Activated T-helper 17 cell treated with anti-CD3 and anti-CD28 coated beads, Interleukin-2, amount 50 U/mL, for 72 hours (primary cell): ENCODE measurements around the gene HCN3. TPM values are rescaled to one million over a fixed set of nuclear protein-coding genes. Genes with fewer than 3 reads are reported as not detected.
"Not testable (repeated sequence)": the region's sequence is repeated elsewhere in the genome, so short reads cannot be mapped to it uniquely, and the experiment has no call there.

ENCODE experiments used
- ATAC-seq: fragments of 150-1000 bp; cut with Tn5 transposase; replicated peaks from 2 replicates; pipeline ENCODE4 v1.10.0; 2021; ENCODE audit warnings: mild to moderate bottlenecking, moderate library complexity
- H3K27ac Mint-ChIP-seq: one replicate; pipeline ENCODE4 v1.8.0; 2022; ENCODE audit warnings: mixed read lengths
- H3K27me3 Mint-ChIP-seq: one replicate; pipeline ENCODE4 v1.8.0; 2022; ENCODE audit warnings: mixed read lengths
- H3K36me3 Mint-ChIP-seq: one replicate; pipeline ENCODE4 v1.8.0; 2022; ENCODE audit warnings: low read depth, mild to moderate bottlenecking, mixed read lengths
- H3K4me1 Mint-ChIP-seq: one replicate; pipeline ENCODE4 v1.8.0; 2022; ENCODE audit warnings: mixed read lengths
- H3K4me3 Mint-ChIP-seq: one replicate; pipeline ENCODE4 v1.8.0; 2022; ENCODE audit warnings: mild to moderate bottlenecking, mixed read lengths
- H3K9me3 Mint-ChIP-seq: one replicate; pipeline ENCODE4 v1.8.0; 2022; ENCODE audit warnings: mixed read lengths
- total RNA-seq, 2 donors: library from RNA; stranded (reverse); gene quantifications; one replicate each; pipeline ENCODE4 v1.2.3, GENCODE V29; 2022

Gene HCN3
- total RNA-seq, 2 donors from 2014 or later = 4.1 to 6.0 TPM

DNA sequence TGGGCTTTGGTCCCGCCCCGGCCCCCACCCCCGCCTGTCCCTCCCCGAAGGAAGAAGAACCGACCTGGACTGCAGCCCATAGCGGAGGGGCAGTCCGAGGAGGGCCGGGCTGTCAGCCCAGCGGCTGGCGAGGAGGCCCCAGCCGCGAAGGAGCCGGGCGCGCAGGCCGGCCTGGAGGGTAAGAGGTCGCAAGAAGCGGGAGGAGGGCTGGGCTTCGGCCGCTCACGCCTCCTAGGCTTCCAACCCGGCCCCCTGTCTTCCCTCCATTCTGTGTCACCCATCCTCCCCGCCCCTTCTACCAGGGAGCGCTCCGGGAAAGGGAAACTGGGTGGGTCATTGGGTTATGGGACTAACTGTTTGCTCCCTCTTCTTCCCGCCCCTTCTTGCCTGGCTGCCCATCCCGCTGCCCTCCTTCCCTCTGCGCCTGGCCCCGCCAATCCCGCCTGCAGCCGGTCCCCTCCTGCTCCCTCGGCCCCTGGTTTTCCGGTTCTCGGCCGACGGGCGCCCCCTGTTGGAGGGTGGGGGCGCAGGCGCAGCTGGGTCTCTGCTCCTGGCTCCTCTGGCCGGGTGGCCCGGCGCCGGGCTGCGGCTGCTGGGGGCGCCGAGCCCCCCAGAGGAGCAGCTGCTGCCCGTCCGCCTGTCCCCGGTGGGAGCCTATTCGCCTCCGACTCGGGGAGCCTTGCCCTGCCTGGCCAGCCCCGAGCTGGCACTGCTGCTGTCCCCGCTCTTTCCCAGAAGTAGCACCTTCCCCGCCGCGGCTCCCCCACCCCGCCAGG is 45.9 kb downstream of the HCN3 start:
- Mint-ChIP-seq H3K4me1 (peaks cover 19% of the 10 kb centered on the region), H3K36me3 (peaks cover 35% of the 10 kb centered on the region), H3K27me3 (no peaks in the 10 kb centered on the region), H3K9me3 (no peaks in the 10 kb centered on the region), H3K4me3 (peak overlapping the region; percentile 75), H3K27ac (no peak overlapping the region)
- ATAC-seq = peak; percentile 64

DNA sequence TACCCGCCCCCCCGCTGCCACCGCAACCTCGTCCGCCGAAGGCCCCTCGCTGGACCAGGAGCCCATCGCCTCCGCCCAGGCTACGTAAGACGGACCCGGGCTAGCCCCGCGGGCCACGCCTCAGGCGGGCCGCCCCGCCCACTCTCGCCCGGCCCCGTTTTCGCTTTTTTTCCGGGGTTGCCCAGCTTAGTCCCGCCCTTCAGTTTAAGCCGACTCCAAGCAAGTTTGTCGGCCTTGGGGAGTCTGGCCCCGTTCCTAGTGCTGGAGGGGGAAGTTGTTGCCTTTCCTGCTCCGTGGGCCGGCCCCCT is 46.4 kb downstream of the HCN3 start:
- H3K27ac Mint-ChIP-seq = peak overlapping the region; percentile 73
- peaks cover 35% of the 10 kb centered on the region for H3K36me3 Mint-ChIP-seq
- H3K4me1 Mint-ChIP-seq = peaks cover 19% of the 10 kb centered on the region
- no peaks in the 10 kb centered on the region for H3K27me3 Mint-ChIP-seq
- peak; percentile 69 for ATAC-seq
- peak overlapping the region; percentile 75 for H3K4me3 Mint-ChIP-seq
- H3K9me3 Mint-ChIP-seq = no peaks in the 10 kb centered on the region

DNA sequence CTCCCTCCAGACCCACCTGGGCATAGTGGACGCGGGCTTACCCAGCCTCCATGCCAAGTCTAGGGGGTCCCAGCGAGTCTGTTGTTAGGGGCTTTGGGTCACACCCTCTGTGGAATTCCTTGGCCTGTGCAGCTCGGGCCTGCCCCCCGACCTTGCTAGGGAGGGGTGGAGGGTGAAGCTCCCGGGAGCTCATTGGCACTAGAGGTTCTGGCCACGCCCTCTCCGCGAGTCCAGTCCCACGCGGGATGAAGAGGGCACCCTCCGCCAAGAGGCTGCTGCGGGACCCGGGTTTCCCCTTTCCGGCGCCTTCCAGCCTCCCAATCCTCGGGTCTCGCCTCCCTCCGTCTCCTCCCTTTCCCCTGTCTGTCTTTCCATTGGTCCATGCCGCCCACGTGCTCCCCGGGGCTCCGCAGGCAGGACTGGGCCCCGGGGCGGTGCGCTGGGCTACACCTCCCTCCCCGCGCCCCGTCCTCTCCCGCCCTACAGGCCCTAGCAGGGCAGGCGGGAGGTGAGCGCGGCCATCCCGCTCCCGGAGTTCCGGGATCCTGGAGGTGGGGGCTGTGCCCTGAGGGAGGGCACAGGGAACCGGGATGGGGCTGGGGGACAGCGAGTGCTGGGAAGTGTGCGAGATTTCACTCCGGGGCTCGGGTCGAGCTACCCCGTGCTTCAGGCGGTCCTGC is 46.9 kb downstream of the HCN3 start:
- Mint-ChIP-seq H3K27me3 (no peaks in the 10 kb centered on the region), H3K4me3 (peak overlapping the region; percentile 75), H3K36me3 (peaks cover 33% of the 10 kb centered on the region), H3K4me1 (peaks cover 19% of the 10 kb centered on the region), H3K27ac (peak overlapping the region; percentile 73), H3K9me3 (no peaks in the 10 kb centered on the region)
- peak; percentile 82 for ATAC-seq

DNA sequence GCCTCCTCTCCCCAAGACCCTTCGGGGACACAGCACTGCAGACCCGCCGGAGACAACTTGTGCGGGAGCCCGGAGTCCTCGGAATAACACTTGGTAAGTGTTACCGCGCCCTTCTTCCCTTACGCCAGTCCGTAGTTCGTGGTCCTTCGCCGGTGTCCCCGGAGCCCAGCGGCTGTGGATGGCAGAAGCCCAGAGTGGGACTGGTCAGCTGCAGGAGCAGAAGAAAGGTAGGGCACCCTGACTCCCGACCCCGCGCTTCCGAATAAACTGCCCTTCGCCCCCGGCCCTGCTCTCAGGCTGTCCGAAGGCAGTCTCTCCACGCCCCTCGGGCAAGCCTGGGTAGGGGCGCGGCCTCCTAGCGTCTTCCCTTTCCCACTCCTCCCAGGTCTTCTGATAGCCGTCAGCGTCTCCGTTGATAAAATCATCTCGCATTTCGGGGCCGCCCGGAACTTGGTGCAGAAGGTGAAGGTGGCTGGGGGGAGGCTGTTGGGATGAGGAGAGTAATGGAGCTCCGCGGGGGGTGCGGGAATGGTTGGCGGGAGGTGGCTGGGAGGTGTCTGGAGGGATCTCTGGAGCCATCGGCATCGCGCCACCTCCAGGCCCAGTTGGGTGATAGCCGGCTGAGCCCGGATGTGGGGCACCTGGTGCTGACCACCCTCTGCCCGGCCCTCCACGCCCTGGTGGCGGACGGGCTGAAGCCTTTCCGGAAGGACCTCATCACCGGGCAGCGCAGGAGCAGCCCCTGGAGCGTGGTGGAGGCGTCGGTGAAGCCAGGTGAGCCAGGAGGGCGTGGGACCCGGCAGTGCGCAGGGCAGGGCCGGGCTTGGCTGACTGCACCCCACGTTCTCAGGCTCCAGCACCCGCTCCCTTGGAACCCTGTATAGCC is 47.7 kb downstream of the HCN3 start:
- ATAC-seq = no peak
- Mint-ChIP-seq H3K36me3 (peaks cover 31% of the 10 kb centered on the region), H3K9me3 (no peaks in the 10 kb centered on the region), H3K4me3 (peak overlapping the region; percentile 75), H3K4me1 (peaks cover 18% of the 10 kb centered on the region), H3K27ac (no peak overlapping the region), H3K27me3 (no peaks in the 10 kb centered on the region)

DNA sequence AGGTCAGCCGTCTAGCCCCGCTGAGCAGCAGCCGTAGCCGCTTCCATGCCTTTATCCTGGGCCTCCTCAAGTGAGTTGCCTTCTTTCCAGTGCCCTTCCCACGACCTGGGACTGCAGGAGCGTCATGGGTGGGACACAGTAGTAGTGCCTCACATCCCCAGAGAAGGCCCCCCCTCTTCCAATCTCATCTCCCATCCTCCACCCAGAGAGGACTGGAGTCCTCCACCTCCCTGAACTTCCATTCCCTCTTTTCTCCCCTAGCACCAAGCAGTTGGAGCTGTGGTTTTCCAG is 48.3 kb downstream of the HCN3 start:
- Mint-ChIP-seq H3K4me1 (peaks cover 13% of the 10 kb centered on the region), H3K4me3 (peak overlapping the region; percentile 75), H3K27me3 (no peaks in the 10 kb centered on the region), H3K36me3 (peaks cover 31% of the 10 kb centered on the region), H3K27ac (no peak overlapping the region), H3K9me3 (no peaks in the 10 kb centered on the region)
- ATAC-seq = no peak

DNA sequence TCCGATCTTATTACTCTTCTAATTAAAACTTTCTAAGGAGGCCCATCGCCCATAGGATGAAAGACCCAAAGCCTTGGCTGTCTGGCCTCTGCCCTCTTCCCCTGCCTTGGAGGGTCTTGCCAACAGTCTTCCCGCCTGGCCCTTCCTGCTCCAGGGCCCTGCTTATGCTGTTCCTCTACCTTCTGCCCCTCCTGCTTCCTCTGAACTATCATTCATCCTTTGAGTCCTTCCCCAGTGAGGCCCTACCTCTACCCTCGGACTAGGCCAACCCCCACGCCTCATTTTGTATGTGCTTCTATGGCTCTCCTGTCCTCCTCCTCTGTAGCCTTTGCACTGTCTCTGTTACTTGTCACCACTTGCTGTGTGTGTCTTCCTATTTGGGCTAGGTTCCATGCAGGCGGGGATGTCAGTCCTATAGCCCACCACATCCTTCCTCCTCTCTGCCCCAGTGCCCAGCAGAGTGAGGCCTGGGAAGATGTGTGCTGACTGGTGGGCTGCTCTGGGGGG is 48.8 kb downstream of the HCN3 start:
- Mint-ChIP-seq H3K4me3 (peak overlapping the region; percentile 75), H3K4me1 (peaks cover 12% of the 10 kb centered on the region), H3K9me3 (no peaks in the 10 kb centered on the region), H3K27me3 (no peaks in the 10 kb centered on the region), H3K27ac (peak overlapping the region; percentile 8), H3K36me3 (peaks cover 34% of the 10 kb centered on the region)
- no peak for ATAC-seq

DNA sequence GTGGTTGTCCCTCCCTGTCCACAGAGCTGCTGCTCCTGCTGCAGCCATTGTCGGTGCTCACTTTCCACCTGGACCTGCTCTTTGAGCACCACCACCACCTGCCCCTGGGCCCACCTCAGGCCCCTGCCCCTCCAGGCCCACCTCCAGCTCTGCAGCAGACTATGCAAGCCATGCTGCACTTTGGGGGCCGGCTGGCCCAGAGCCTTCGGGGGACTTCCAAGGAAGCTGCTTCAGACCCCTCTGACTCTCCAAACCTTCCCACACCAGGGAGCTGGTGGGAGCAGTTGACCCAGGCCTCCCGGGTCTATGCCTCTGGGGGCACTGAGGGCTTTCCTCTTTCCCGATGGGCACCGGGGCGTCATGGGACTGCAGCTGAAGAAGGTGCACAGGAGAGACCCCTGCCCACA is 49.4 kb downstream of the HCN3 start:
- Mint-ChIP-seq H3K9me3 (no peaks in the 10 kb centered on the region), H3K27ac (peak overlapping the region; percentile 8), H3K4me1 (peaks cover 12% of the 10 kb centered on the region), H3K4me3 (peak overlapping the region; percentile 75), H3K27me3 (no peaks in the 10 kb centered on the region), H3K36me3 (peaks cover 40% of the 10 kb centered on the region)
- no peak for ATAC-seq

DNA sequence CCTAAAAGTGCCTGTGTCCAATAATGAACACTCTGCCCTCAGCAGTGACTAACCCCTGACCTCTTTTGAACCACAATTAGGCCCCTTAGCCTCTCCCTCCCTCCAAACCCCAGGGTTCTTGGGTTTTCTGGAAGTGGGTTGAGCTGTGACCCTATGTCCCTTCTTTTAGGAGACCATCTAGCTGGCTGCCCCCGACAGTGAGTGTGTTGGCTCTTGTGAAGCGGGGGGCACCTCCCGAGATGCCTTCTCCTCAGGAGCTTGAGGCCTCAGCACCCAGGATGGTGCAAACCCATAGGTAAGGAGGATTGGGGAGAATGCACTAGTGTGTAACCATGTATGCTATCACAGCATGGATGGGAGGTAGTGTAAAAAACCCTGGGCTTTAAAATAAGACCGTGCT is 50.7 kb downstream of the HCN3 start:
- no peaks in the 10 kb centered on the region for H3K9me3 Mint-ChIP-seq
- peaks cover 12% of the 10 kb centered on the region for H3K4me1 Mint-ChIP-seq
- H3K4me3 Mint-ChIP-seq = no peak overlapping the region
- peak overlapping the region; percentile 59 for H3K27ac Mint-ChIP-seq
- peaks cover 44% of the 10 kb centered on the region for H3K36me3 Mint-ChIP-seq
- no peak for ATAC-seq
- H3K27me3 Mint-ChIP-seq = no peaks in the 10 kb centered on the region

DNA sequence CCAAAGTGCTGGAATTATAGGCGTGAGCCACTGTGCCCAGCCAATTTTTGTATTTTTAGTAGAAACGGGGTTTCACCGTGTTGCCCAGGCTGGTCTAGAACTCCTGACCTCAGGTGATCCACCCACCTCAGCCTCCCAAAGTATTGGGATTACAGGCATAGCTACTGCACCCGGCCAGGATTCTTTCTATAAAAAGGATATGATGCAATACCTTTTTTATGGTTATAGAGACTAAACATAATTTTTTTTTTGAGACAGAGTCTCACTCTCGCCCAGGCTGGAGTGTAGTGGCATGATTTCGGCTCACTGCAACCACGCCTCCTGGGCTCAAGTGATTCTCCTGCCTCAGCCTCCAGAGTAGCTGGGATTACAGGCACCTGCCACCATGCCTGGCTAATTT is 51.6 kb downstream of the HCN3 start:
- Mint-ChIP-seq H3K4me1 (peaks cover 12% of the 10 kb centered on the region), H3K36me3 (peaks cover 53% of the 10 kb centered on the region)
- H3K27ac Mint-ChIP-seq, ATAC-seq, H3K4me3 Mint-ChIP-seq, H3K9me3 Mint-ChIP-seq, H3K27me3 Mint-ChIP-seq: not testable (repeated sequence)

DNA sequence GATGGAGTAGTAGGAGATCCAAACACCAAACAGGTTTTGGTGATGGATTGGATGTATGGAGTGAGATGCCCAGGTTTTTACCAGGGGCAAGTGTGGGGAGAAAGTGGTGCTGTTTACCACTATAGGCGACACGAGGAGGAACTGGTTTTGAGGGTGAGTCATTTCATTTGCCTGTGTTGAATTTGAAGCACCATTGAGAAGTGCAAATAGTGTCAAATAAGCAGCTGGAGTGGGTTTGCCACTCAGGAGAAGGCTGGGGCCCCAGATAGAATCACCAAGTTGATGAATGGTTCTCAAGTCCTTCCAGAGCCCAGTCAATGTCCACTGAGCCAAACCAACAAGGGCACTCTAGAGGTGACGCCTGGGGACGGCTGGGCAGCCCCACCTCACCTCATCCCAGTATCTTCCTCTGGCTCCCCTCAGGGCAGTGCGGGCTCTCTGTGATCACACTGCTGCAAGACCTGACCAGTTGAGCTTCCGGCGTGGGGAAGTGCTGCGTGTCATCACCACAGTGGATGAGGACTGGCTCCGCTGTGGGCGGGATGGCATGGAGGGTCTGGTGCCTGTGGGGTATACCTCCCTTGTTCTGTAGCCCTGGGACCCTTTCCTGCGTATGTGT is 52.8 kb downstream of the HCN3 start:
- Mint-ChIP-seq H3K4me3 (no peak overlapping the region), H3K36me3 (peaks cover 61% of the 10 kb centered on the region), H3K27ac (no peak overlapping the region), H3K4me1 (peaks cover 12% of the 10 kb centered on the region), H3K9me3 (no peaks in the 10 kb centered on the region), H3K27me3 (no peaks in the 10 kb centered on the region)
- peak; percentile 32 for ATAC-seq

DNA sequence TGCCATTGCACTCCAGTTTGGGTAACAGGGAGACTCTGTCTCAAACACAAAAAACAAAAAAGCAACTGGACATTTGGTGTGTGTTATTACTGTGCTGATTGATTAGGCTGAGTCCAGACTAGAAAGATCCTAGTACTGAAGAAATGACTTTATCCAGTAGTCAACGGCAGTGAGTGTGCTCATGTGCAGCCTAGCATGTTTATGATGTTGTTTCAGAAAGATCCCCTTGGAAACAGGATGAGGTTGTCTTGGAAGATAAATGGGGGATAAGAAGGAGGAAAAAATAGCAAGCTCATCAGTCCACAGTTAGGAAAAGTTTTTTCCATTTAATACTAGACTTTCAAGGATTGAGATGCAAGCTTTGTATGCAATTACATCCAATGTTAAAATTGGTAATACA is 57.7 kb downstream of the HCN3 start:
- Mint-ChIP-seq H3K27ac (no peak overlapping the region), H3K4me3 (no peak overlapping the region), H3K36me3 (peaks cover 81% of the 10 kb centered on the region), H3K4me1 (peaks cover 5% of the 10 kb centered on the region), H3K9me3 (no peaks in the 10 kb centered on the region), H3K27me3 (no peaks in the 10 kb centered on the region)
- ATAC-seq = no peak

Other genes starting within 250 kb of the HCN3 start
- gene DCST2, start 243.7 kb upstream of the HCN3 start, total RNA-seq = 1 to 10 TPM in 1 of 2 donors, under 1 TPM in 1; 0.67 to 2.2 TPM
- not detected for gene DCST1, start 243.6 kb upstream of the HCN3 start, total RNA-seq
- gene ADAM15, start 226.1 kb upstream of the HCN3 start, total RNA-seq = 10 to 100 TPM; 53.2 to 86.6 TPM
- gene EFNA4, start 213.7 kb upstream of the HCN3 start, total RNA-seq = 1 to 10 TPM; 4.6 to 7.0 TPM
- gene EFNA3, start 198.6 kb upstream of the HCN3 start, total RNA-seq = 10 to 100 TPM in 1 of 2 donors, 1 to 10 TPM in 1; 4.1 to 10.8 TPM
- under 1 TPM in 1 of 2 donors, not detected in 1; 0.48 TPM for gene EFNA1, start 149.6 kb upstream of the HCN3 start, total RNA-seq
- 10 to 100 TPM; 42.8 to 47.3 TPM for gene SLC50A1, start 141.6 kb upstream of the HCN3 start, total RNA-seq
- 10 to 100 TPM; 29.4 to 40.6 TPM for gene DPM3, start 136.9 kb upstream of the HCN3 start, total RNA-seq
- gene KRTCAP2, start 104.2 kb upstream of the HCN3 start, total RNA-seq = 100 to 1,000 TPM; 108 to 166 TPM
- 10 to 100 TPM; 10.6 to 16.6 TPM for gene TRIM46, start 103.6 kb upstream of the HCN3 start, total RNA-seq
- gene THBS3, start 69.6 kb upstream of the HCN3 start, total RNA-seq = 10 to 100 TPM; 11.8 to 26.8 TPM
- gene MTX1, start 68.8 kb upstream of the HCN3 start, total RNA-seq = 10 to 100 TPM; 31.3 to 59.9 TPM
- 10 to 100 TPM; 20.7 to 32.1 TPM for gene ENTREP3, start 22.0 kb upstream of the HCN3 start, total RNA-seq
- 100 to 1,000 TPM in 1 of 2 donors, 10 to 100 TPM in 1; 84.0 to 123 TPM for gene SCAMP3, start 15.1 kb upstream of the HCN3 start, total RNA-seq
- 100 to 1,000 TPM in 1 of 2 donors, 10 to 100 TPM in 1; 87.7 to 131 TPM for gene CLK2, start 4.0 kb upstream of the HCN3 start, total RNA-seq
- gene PKLR, start 24.0 kb downstream of the HCN3 start, total RNA-seq = not detected
- gene FDPS, start 31.4 kb downstream of the HCN3 start, total RNA-seq = 100 to 1,000 TPM; 319 to 371 TPM
- 10 to 100 TPM; 22.3 to 30.0 TPM for gene RUSC1, start 43.4 kb downstream of the HCN3 start, total RNA-seq